GM12872 (cell line): ENCODE data around the gene HKDC1.

Experiments used
- TF ChIP-seq, protein P1 (sequence below): IDR thresholded peaks from 3 replicates; pipeline ENCODE4 v1.5.1; 2011; ENCODE audit warnings: low read depth, mild to moderate bottlenecking, low read length, moderate library complexity; ENCODE audit not compliant: insufficient read depth

Gene HKDC1

GRCh38 chr10:69211524-69211923 is 8.6 kb upstream of the HKDC1 start:
- TF ChIP-seq, protein P1, sequence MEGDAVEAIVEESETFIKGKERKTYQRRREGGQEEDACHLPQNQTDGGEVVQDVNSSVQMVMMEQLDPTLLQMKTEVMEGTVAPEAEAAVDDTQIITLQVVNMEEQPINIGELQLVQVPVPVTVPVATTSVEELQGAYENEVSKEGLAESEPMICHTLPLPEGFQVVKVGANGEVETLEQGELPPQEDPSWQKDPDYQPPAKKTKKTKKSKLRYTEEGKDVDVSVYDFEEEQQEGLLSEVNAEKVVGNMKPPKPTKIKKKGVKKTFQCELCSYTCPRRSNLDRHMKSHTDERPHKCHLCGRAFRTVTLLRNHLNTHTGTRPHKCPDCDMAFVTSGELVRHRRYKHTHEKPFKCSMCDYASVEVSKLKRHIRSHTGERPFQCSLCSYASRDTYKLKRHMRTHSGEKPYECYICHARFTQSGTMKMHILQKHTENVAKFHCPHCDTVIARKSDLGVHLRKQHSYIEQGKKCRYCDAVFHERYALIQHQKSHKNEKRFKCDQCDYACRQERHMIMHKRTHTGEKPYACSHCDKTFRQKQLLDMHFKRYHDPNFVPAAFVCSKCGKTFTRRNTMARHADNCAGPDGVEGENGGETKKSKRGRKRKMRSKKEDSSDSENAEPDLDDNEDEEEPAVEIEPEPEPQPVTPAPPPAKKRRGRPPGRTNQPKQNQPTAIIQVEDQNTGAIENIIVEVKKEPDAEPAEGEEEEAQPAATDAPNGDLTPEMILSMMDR, result no peak

DNA sequence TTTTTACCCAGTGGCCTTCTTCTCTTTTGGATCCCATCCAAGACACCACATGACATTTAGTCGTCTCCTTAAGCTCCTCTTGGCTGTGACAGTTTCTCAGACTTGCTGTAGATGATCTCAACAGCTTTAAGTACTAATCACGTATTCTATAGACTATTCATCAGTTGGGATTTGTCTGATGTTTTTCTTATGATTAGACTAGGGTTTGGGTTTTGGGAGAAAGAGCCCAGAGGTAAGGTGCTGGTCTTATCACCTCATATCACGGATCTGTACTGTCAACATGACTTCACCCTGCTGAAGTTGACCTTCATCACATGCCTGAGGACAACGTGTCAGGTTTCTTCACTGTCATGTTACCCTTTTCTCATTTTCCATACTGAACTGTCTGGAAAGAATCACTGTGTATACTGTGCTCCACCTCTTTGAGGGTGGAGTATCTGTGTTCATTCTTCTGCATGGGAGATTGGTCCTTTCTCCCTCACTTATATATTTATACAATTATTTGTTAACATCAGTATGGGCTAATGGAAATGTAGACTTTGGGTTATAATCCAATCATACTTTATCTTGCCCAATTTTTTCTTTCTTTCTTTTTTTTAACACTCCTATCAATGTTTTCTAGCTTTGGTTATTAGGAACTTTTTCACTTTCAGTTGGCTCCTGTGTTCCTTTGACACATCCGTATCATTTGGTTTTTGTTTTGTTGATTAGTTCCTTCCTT is 6.4 kb upstream of the HKDC1 start:
- TF ChIP-seq, protein P1, result no peak

DNA sequence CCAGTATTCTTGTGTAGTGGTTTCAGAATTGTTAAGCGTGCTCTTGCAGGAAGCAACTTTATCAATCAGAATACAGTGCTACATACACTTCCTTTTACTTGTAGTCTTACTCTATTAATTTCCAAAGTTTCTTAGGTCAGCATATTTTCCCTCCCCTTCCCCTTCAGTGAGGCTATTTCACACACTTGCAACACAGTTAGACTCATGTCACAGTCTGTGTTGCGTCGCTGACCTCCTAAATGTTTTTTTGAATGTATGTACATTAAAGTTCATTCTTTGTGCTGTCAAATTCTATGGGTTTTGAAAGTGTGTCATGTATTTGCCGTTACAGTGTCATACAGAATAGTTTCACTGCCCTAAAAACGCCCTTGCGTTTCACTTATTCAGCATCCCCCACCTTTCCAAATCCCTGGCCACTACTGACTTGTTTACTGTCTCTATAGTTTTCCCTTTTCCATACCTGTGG is 5.4 kb upstream of the HKDC1 start:
- TF ChIP-seq, protein P1, result no peak

GRCh38 chr10:69215405-69216171 is 4.5 kb upstream of the HKDC1 start:
- TF ChIP-seq, protein P1, result no peak

DNA sequence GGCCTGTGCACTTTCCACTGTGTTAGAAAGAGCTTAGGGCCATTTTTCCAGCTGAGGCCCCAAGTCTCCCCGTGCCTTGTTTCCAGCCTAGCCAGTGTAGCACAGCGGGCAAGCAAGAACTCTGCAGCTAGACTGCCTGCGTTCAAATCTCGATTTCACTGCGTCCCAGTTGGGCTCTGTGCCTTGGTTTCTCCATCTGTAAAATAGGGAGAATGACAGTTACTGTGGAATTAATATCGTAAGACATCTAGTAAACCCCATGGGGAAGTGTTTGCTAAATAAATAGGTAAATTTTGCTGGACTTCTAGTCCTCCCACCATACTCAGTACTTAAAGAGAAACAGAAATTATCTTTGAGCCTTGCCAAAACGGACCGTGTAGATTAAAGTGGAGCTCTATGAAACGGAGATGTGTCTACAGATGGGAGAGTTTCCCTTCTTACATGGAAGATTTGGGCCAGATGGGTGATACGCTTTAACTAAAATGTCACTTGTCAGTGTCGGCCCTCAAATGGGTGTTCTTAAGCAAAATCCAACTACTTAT is 3.5 kb upstream of the HKDC1 start:
- TF ChIP-seq, protein P1, result no peak

DNA sequence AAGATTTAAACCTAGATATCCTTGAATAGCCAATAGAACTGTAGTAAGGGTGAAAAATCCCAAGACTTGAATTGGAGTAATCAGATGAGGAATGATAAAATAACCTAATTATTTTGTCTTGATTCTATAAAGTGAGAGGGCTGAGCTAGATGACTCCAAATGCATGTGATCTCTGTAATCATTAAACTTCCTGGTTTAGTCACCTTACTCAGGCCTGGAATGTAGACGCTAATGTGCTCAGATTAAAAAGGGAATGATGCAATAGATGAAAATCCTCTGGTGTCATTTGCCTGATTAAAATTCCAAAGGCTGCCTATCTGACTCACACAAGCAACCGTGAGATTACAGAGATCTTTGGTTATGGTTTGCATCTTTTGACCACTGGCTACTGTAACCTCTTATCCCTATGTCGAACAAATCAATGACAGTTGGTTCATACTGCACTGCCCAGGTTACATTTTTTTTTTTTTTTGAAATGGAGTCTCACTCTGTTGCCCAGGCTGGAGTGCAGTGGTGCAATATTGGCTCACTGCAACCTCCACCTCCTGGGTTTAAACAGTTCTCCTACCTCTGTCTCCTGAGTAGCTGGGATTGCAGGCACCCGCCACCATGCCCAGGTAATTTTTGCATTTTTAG is 2.9 kb upstream of the HKDC1 start:
- TF ChIP-seq, protein P1, result no peak

- TF ChIP-seq, protein P1, result no peak
Observed at GRCh38 chr10:69218831-69219230, 1.3 kb upstream of the HKDC1 start.
